SKM-1 treated with dmso at 0.1 percent for 144 hours (cell line): ENCODE measurements around the gene HP.
A peak's percentile ranks its signal among the peaks of the same experiment; 100 is the strongest.
"Not testable (repeated sequence)": the region's sequence is repeated elsewhere in the genome, so short reads cannot be mapped to it uniquely, and the experiment has no call there.

Source experiments
- DNase-seq: peaks from one replicate; lab custom pipeline; 2025; ENCODE audit not compliant: unreplicated experiment; lab: John Stamatoyannopoulos, UW

HP gene, protein sequence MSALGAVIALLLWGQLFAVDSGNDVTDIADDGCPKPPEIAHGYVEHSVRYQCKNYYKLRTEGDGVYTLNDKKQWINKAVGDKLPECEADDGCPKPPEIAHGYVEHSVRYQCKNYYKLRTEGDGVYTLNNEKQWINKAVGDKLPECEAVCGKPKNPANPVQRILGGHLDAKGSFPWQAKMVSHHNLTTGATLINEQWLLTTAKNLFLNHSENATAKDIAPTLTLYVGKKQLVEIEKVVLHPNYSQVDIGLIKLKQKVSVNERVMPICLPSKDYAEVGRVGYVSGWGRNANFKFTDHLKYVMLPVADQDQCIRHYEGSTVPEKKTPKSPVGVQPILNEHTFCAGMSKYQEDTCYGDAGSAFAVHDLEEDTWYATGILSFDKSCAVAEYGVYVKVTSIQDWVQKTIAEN

DNA sequence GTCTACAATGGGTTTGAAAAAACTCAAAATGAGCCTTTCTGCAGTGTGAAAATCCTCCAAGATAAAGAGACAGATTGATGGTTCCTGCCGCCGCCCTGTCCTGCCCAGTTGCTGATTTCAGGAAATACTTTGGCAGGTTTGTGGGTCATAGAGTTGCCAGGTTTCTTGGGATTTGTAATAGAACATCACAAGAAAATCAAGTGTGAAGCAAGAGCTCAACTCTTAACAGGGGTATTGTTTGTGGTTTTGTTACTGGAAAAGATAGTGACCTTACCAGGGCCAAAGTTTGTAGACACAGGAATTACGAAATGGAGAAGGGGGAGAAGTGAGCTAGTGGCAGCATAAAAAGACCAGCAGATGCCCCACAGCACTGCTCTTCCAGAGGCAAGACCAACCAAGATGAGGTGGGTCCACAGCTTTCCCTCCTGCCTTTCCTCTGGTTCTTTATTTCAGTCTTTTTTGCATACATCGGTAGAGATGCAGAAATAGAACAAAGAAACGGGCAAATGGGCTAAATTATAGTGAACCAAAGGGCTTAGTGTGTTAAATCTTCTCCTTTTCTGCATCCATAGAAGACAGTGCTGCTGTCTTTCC lies at the start of gene HP:
Gene HP (plus strand): TSS at position 252 of the 594 bp plus-strand sequence. CDS start 148 bp downstream, at position 400.
- peak; percentile 85 for DNase-seq

DNA sequence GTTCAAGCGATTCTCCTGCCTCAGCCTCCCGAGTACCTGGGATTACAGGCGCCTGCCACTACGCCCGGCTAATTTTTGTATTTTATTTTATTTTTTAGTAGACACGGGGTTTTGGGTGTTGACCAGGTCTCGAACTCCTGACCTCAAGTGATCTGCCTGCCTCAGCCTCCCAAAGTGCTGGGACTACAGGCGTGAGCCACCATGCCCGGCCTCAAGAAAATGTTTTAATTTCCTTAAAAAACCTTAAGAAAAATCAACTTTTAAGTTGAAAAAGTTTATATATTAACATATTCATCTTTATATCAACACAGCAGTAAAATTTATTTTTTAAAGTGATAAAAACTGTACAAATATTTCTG lies 46.3 kb upstream of the HP start:
- DNase-seq, result not testable (repeated sequence)

DNA sequence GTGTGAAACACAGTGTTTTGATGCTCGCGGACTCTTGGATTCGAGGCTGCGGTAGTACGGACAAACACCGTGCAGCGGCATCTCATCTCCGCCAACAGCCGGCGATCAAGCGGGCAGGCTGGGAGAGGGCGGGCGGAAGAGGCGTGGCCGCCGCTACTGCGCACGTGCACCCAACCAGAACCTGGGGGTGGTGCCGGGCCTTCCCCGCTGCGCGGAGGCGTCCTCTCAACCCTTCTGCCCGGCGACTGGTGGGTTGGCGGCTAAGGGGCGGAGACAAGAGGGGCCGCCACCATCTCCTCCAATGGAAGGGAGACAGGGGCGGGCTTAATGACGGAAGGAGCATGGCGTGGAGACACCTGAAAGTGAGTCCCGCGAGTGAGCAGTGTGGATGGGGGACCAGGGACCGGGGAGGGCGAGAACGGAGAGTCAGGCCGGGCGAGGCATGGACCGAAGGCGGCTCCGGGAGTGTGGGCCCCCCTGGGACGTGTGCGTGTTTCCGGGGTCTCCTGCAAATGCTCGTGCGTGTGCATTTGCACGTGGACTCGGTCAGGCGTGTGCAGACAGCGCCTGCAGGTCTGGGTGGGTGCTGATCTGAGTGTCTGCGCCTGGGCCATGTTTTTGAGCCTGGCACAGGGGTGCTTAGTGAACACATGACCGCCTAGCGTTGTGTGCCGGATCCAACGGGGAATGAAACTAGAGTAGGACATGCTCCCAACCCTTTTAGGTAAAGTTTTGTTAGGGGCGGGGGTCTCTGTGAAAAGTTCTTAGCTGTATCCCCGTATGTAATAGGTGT lies 45.7 kb upstream of the HP start, which contains the start of gene DHODH:
Gene DHODH (plus strand): TSS at position 321 of the 793 bp plus-strand sequence. CDS start 21 bp downstream, at position 342.
- DNase-seq, result peak; percentile 98

DNA sequence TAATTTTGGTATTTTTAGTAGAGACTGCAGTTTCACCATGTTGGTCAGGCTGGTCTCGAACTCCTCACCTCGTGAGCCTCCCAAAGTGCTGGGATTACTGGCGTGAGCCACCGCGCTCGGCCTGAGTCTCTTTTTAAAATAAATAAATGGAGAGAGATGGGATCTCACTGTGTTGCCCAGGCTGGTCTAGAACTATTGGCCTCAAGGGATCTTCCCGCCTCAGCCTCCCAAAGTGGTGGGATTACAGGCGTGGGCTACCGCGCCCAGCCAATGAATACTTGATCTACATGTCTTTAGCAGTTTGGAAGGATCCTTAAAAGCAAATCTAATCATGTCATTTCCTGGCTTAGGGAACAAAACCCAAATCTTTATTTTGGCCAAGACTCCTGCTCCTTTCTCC lies 44.5 kb upstream of the HP start:
- no peak for DNase-seq

DNA sequence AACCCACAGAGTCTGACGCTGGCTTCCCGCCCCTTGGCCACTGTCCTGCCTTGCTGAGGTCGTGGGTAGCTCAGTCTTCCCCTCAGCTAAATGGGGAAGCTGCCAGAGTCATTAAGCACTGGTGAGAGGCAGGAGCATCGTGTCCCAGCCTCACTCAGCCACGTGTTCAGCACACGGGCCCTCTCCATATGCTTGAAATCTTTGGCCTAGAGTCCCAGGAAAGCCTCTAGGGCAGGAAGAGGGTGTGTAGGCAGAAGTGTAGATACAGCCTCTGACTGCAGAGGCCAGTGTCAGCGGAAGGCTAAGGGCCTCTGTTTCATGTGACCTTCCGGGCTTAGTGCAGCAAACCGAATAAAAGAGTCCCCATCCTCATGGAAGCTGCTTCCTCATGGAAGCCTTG lies 41.7 kb upstream of the HP start:
- DNase-seq, result no peak

DNA sequence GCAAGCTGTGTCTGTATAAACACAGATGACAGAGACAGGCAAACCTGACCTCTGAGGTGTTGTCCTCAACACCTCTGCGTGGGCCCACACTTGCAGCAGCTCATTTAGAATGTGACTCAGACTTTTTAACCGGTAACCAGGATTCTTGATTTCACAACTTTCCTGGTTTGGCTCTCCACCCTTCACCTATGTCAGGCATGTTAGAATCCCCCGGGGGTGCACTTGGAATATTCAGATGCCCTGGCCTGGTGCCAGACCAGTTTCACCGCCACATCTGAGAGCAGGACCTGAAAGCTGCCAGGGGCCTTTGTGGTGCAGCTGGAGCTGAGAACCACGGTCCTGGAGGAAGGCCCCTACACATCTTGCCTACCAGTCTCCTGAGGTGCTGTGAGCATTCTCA lies 40.9 kb upstream of the HP start:
- no peak for DNase-seq

DNA sequence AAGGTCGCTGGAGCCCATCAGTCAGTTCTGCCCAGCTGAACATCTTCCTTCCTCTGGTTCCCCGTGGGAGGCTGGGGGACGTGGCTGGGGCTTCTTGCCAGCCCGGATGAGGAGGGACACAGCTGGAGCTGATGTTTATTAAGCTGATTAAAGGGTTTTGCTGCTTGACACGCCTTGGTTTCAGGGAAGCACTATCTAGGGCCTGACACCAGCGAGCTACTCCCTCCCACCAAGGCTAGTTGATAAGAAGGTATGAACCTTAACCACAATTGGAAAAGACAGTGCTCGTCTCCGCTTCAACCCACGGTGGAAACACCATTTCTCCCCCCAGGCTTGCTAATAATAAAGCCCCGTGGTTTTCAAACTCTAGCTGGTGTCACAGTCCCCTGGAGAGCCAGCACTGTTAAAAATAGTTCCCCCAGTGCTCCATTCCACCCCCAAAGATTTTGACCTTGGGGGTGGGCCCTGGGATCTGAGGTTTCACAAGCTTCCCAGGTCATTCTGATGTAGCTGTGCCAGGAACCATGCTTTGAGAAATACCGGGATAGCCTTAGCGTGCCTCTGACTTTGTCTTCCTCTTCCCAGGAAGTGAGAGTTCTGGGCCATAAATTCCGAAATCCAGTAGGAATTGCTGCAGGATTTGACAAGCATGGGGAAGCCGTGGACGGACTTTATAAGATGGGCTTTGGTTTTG lies 40.3 kb upstream of the HP start:
- no peak for DNase-seq

DNA sequence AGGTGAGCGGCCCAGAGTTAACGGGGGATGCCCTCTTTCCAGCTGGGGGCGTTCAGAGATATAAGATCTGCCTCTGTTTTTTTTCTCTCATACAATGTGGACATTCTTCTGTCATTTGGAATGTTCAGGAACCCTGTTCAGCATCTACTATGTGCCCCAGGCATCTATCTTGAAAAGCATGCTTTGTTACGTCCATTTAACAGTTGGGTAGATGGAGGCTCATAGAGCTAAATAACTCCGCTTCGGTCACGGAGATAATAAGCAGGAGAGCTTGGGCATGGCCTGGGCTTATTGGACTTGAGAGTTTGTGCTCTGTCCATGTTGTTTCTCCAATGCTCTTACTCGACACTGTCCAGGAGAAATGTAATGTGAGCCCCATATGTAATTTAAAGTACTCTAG lies 39.6 kb upstream of the HP start:
- no peak for DNase-seq

DNA sequence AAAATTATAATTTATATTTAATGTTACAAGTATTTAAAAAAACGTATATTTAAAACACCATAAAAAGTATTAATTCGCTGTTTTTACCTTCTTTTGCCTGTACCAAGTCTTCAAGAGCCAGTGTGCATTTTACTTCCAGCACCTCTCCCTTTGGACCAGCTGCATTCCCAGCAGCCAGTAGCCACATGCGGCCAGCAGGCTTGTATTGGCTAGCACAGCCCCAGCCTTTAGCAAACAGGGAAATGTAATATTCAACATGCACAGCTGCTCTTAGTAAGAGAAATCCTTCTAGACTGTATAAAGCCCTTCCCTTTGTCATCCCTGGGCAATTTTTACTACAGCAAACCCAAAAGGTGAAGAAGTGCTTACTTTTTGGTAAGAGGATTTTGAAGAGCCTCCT lies 39.2 kb upstream of the HP start:
- no peak for DNase-seq

DNA sequence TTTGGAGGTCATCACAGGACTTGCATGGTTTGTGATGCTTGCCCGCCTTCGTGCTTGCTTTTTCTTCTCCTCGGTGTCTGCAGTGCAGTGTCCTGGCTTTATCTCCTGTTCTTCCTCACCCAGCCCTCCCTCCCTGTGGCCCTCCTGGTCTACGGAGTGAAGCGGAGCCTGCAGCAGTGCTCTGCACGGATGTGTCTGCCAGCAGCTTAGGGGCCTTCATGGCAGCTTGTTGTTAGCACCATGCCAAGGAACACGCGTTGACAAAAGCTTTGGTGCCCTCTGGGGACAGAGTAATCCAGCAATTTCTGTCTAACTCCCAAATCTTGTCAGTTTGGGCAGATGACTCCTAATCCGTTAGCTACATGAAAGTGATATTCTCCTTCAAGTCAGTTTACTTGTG lies 35.8 kb upstream of the HP start:
- DNase-seq, result no peak

DNA sequence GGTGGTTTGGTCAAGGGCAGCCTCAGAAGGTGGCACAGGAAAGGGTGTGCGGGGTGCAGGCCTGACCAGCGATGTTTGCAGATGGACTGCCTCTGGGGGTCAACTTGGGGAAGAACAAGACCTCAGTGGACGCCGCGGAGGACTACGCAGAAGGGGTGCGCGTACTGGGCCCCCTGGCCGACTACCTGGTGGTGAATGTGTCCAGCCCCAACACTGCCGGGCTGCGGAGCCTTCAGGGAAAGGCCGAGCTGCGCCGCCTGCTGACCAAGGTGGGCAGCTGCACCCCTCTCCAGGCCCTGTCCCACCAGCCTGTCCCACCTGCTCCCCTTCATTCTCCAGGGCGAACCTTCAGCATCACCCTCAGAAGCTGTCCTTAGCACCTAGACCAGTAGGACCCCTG lies 33.3 kb upstream of the HP start:
- DNase-seq, result no peak

DNA sequence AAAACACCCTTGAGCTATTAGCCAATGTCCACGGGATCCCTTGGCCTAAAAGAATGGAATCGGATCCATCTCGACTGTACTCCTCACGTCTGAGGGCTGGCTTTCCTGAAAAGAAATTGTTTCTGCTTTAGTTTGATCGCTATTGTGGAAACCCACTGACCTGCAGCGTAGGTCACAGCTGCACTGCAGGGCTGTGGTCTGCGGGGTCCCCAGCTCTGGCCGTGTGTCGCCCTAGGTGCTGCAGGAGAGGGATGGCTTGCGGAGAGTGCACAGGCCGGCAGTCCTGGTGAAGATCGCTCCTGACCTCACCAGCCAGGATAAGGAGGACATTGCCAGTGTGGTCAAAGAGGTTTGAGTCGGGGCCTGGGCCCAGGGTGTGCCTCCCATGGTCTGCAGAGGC lies 32.2 kb upstream of the HP start:
- DNase-seq, result no peak

DNA sequence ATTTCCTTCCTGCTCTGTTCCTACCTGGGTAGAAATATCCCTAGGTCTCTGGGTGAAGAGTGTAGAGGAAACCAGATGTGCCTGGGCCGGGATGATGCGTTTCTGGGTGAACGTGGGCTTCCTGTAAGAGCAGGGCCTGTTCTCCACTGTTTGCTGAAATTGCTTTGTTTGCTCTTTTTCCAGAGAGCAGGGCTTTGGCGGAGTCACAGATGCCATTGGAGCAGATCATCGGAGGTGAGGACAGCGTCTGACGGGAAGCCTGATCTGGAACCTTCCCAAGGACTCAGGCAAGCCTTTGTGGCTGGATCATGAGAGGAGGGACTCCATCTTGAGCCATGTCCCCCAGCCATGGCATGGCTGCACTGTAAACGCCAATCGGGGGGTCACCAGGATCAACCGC lies 30.3 kb upstream of the HP start:
- no peak for DNase-seq

DNA sequence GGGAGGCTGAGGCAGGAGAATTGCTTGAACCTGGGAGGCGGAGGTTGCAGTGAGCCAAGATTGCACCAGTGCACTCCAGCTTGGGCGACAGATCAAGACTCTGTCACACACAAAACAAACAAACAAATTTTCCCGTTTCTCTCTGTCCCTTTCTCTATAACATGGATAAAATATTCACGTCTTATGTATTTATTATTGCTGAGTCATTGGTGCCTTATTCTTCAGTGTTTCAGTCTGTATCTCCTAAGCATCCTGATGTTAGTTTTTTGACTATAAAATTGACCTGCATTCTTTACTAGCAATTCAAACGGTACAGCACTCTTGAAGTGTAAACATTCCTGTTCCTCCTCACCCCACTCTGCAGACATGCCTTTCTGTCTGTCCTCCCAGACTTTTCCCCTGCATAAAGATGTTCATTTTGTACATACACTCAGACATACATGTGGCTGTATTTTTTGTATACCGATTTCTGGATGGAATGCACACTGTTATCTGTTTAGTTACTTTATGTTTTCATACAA lies 29.4 kb upstream of the HP start:
- DNase-seq, result no peak

DNA sequence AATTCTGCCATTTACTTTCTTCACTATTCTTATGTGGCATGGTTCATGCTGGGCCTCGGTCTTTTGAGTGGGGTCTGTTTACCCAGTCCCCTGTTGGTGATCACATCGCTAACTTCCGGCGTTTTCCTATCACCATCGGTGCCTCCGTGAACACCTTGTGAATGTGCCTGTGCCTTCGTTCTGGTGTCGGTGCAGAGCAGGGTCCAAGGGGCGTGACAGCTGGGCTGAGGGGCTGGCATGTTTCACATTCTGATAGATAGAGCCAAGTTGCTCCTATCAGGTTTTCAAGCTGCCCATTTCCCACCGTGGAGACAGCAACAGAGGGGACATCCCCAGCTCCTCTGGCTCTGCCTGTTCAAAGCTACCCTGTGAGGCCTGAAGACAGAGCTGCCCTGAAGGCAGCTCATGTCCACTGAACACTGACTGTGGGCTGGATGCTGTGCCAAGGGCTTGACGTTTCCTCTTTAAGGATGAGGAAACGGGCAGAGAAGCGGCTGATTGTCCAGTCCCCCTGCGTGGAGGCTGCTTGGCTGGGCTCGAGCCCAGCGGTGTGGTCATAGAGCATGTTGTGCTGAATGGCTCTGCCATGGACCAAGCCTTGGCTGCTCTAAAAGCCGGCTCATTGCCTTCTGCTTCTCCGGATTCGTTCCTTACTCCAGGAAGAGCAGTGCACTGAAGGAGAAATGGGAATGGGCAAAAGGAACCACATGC lies 28.7 kb upstream of the HP start:
- no peak for DNase-seq

DNA sequence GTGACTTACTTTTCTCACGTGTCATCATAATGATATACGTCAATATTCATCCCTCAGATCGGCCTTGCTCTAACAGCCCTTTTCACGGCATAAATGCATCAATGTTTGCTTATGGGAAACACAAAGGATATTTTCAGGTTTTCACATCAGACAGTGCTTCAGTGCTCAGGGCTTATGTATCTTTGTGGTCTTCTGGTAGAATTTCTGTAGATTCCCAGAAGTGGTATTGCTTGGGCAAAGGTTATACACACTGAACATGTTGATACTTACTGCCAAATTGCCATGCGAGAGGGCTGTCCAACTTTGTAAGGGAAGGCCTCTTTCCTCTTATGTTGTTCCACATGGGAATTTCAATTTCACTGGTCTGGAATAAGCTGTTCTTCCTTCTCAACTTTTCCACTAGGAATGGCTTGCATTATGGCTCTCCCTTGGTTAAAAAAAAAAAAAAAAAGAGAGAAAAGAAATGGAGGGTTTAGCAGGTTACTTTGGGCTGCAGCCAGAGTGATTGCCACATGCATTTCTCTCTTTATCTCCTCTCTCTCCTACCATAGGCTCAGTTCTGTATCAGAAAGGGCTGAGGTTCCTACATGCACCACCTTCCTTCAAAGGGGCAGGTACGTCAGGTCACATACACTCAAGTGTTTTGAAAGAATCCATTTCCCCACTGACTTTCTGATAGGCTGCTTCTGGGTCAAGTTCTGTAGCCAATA lies 26.5 kb upstream of the HP start:
- no peak for DNase-seq

DNA sequence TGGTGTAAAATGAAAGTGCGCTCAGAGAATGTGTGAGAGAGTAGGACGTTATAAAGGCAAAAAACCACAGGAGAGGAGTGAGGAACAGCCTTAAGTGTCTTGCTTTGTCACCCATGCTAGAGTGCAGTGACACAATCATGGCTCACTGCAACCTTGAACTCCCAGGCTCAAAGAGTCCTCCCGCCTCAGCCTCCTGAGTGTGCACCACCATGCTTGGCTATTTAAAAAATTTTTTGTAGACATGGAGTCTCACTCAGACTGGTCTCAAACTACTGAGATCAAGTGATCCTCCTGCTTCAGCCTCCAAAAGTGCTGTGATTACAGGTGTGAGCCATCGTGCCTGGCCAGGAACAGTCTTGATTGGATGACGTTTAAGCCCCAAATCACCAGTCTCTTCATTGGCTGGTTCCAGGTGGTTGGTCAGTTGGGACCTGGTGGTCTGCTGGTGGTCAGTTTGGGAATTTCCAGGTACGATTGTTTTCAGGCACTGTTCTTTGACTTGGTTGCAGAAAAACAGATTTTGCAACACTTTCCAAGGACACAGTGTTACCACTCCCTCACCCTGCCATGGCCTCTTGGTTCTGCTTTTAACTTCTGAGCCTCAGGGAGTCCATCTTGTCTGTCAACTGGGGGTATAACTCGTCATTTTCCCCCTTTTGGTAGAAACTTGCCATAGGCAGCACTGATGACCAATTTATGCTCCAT lies 24.6 kb upstream of the HP start:
- peak; percentile 19 for DNase-seq

DNA sequence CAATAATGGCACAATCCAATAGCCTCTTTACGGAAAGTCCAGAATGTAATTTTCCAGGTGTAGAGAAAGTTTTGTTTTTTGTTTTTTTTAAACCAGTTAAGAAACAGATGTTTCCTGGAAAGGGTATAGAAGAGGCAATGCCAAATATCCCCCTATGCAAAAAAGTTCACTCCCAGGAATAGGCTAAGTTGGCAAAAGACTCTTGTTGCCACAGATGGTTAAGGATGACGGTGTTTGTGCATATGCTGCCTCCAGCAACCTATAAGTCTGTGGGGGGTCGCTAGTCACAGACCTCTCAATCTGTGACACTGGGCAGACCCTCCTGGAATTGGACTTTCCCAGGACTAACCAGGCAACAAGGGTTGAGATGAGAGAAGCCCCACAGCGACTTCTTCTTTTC lies 20.9 kb upstream of the HP start:
- no peak for DNase-seq

DNA sequence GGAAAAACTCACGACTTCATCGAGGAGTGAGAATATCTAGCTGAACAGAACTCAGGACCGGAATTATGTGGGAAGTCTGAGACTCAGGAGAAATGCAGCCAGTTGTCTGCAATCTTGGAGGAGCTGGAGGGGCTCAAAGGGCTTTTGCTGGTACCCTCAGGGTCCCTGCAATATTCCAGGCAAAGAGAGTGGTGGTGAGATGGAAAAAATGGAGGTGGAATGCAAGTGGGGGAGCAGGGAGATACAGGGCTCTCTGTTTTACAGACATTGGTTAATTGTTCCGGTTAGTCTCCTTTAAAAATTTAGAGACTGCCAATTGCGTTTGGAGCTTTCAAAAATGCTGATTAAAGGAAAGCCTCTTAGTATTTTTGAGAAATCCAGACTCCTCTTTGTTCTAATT lies 18.2 kb upstream of the HP start:
- DNase-seq, result no peak
